HUES6 (cell line): ENCODE measurements around the gene ATP11A.

Experiments
- H3K27ac ChIP-seq: 2 replicates; pipeline ENCODE4 v1.7.0; 2013; ENCODE audit warnings: low read depth, mild to moderate bottlenecking, low read length, inconsistent platforms
- H3K27me3 ChIP-seq: 2 replicates; pipeline ENCODE4 v1.6.1; 2013; ENCODE audit warnings: low read length; ENCODE audit not compliant: control insufficient read depth, insufficient read depth
- H3K36me3 ChIP-seq: 2 replicates; pipeline ENCODE4 v1.6.1; 2013; ENCODE audit warnings: low read length; ENCODE audit not compliant: control insufficient read depth, insufficient read depth
- H3K4me1 ChIP-seq: 2 replicates; pipeline ENCODE4 v1.6.1; 2013; ENCODE audit warnings: low read length; ENCODE audit not compliant: control insufficient read depth, insufficient read depth
- H3K4me3 ChIP-seq: 2 replicates; pipeline ENCODE4 v1.5.1; 2013; ENCODE audit warnings: low read depth, low read length
- H3K9ac ChIP-seq: one replicate; pipeline ENCODE4 v1.6.1; 2013; ENCODE audit warnings: mild to moderate bottlenecking, low read length
- H3K9me3 ChIP-seq: 2 replicates; pipeline ENCODE4 v1.6.1; 2013; ENCODE audit warnings: low read depth, low read length; ENCODE audit not compliant: control insufficient read depth, insufficient read depth

Gene ATP11A

GRCh38 chr13:112738606-112739005 is 48.8 kb downstream of the ATP11A start:
- Histone ChIP-seq H3K27ac (no peak overlapping the region), H3K27me3 (no peaks in the 10 kb centered on the region), H3K9ac (no peak overlapping the region), H3K9me3 (no peaks in the 10 kb centered on the region), H3K4me1 (peaks cover 43% of the 10 kb centered on the region), H3K4me3 (no peak overlapping the region), H3K36me3 (no peaks in the 10 kb centered on the region)

DNA sequence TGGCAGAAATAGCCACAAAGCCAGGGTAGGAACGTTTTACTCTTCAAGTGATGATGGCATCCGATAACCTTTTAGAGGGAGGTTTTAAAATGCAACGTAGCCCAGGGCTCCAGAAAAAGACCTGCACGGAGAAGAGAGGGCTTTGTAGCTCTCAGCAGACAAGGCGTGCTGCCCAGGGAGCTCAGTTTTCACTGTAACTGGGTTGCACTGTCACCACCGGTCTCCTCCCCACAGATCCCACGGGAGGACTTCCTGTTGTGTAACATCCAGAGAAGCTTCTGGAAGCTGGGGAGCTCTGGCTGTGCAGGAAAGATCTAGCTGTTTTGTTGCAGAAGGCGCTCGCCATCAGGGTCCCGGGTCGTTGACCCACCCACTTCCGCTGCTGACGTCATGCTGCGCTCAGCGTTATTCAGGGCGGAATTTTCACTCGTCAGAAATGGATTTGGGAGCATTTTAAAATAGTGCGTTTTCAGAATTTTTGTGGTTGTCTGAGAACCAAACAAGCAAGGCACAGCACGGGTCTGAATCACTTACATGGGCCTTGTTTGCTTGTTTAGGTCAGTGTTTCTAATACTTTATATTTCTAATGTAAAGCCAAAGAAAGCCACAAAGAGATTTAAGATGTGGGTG is 50.8 kb downstream of the ATP11A start:
- H3K36me3 ChIP-seq: no peaks in the 10 kb centered on the region
- H3K4me3 ChIP-seq: no peak overlapping the region
- no peak overlapping the region for H3K9ac ChIP-seq
- peaks cover 29% of the 10 kb centered on the region for H3K4me1 ChIP-seq
- H3K27me3 ChIP-seq: no peaks in the 10 kb centered on the region
- no peak overlapping the region for H3K27ac ChIP-seq
- no peaks in the 10 kb centered on the region for H3K9me3 ChIP-seq

GRCh38 chr13:112741185-112741755 is 51.4 kb downstream of the ATP11A start:
- Histone ChIP-seq H3K9me3 (no peaks in the 10 kb centered on the region), H3K36me3 (no peaks in the 10 kb centered on the region), H3K9ac (no peak overlapping the region), H3K27me3 (no peaks in the 10 kb centered on the region), H3K4me1 (peaks cover 23% of the 10 kb centered on the region), H3K27ac (no peak overlapping the region), H3K4me3 (no peak overlapping the region)

DNA sequence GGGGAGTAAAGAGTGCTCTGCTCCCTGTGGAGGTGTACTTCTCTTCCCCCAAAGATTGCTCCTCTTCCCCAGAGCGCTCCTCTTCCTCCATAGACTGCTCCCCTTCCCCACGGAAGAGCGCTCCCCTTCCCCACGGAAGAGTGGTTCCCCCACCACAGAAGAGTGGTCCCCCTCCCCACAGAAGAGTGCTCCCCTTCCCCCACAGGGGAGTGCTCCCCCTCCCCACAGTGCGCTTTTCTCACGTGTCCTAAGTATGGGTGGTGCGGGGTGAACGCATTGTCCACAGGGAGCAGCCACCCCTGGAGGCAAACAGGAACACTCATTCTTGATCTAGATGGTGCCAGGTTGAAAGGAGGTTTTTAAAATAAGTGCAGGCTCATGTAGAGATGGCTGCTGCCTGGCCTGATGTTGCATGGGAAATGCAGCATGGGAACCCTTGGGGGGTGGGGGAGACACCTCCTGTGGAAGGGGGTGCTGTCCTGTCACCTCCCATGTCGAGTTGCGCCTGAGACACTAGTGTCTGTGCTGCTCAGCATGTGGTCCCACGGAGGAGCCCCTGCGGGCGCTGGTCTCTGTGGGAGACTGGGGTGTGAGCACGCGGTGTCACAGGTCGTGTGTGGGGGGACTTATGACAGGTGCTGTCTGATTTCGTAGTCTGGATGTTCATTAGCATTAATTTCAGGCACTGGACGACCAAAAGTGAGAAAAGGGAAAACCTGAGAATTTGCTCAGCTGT is 52.2 kb downstream of the ATP11A start:
- peaks cover 23% of the 10 kb centered on the region for H3K4me1 ChIP-seq
- no peak overlapping the region for H3K27ac ChIP-seq
- H3K27me3 ChIP-seq: no peaks in the 10 kb centered on the region
- H3K9ac ChIP-seq: no peak overlapping the region
- H3K9me3 ChIP-seq: no peaks in the 10 kb centered on the region
- no peak overlapping the region for H3K4me3 ChIP-seq
- no peaks in the 10 kb centered on the region for H3K36me3 ChIP-seq

DNA sequence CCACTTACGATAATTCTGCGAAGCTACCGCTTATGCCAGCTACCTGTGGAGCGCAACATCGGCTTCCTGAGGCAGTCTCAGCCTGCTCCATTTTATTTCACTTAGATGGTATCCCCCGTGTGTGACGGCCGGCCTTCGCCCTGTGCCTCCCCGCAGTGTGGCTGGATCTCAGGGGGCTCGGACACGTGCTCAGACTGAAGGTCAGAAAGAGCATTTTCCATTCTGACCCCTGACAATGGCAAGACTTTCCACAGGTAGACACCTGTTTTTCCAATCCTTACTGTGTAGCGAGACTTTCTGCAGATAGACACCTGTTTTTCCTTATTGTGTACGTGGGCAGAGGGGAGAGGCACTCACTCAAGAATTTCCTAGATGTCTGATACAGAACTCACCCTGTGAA is 52.7 kb downstream of the ATP11A start:
- no peak overlapping the region for H3K27ac ChIP-seq
- H3K27me3 ChIP-seq: no peaks in the 10 kb centered on the region
- H3K9ac ChIP-seq: no peak overlapping the region
- H3K36me3 ChIP-seq: no peaks in the 10 kb centered on the region
- no peaks in the 10 kb centered on the region for H3K9me3 ChIP-seq
- peaks cover 23% of the 10 kb centered on the region for H3K4me1 ChIP-seq
- no peak overlapping the region for H3K4me3 ChIP-seq

DNA sequence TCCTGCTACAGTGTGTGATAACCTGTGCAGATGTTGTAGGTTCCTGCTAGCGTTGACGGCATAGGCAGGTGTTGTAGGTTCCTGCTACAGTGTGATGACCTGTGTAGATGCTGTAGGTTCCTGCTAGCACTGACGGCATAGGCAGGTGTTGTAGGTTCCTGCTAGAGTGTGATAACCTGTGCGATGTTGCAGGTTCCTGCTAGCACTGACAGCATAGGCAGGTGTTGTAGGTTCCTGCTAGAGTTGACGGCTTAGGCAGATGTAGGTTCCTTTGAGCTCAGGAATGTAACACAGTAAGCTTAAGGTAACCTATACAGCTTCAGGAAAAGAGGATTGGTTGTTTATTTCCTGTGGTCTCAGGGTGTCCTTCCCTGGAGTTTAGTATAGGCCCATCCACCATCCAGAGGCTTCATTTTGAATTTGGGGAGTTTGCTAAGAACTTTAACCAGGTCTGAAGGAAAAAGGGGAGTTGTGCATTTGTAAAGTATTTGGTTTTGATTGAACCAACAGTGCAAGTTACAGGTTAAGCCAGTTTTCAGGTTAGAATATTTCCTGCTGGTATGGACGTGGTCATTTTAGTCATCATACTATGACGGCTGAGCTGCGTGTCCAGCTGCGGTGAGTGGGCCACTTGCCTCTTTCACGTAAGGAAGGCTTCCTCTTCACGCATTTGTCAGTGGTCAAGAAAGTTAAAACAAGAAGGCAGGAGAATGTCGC is 53.8 kb downstream of the ATP11A start:
- H3K9ac ChIP-seq: no peak overlapping the region
- peaks cover 23% of the 10 kb centered on the region for H3K4me1 ChIP-seq
- H3K27me3 ChIP-seq: no peaks in the 10 kb centered on the region
- no peak overlapping the region for H3K27ac ChIP-seq
- no peaks in the 10 kb centered on the region for H3K36me3 ChIP-seq
- no peak overlapping the region for H3K4me3 ChIP-seq
- no peaks in the 10 kb centered on the region for H3K9me3 ChIP-seq

DNA sequence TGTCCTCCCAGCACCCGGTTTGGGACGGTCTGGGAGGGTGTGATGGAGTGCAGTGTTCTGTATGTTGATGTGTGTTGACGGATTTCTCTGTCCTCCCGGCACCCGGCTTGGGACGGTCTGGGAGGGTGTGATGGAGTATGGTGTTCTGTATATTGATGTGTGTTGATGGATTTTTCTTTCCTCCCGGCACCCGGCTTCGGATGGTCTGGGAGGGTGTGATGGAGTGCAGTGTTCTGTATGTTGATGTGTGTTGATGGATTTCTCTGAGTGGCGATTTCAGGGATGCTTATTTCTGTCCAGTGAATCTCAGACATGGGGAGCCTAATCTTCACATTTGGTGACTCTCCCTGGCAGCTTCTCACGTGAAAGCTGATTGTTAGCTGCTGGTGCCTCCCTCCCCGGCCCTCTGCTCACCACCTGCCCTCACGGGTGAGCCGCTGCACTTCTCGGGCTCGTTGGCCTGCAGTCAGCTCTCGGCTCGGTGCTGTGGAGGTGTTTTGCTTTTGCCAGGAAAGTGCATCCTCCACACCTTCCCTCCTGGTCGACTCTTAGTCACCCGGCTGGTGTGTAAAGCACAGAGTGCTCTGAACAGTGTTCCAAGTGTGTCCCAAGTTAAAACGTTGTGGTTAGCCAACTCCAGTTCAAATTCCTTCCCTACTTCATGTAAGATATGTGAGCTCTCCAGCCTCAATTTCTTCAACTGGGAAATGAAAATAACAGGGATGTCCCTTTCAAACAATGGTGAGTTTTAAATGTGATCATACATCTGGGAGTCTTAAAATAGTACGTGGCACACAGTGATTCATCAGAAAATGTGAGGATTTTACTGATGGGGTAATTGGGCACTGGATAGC is 54.6 kb downstream of the ATP11A start:
- Histone ChIP-seq H3K9me3 (no peaks in the 10 kb centered on the region), H3K9ac (no peak overlapping the region), H3K27ac (no peak overlapping the region), H3K4me3 (no peak overlapping the region), H3K27me3 (no peaks in the 10 kb centered on the region), H3K4me1 (peaks cover 23% of the 10 kb centered on the region), H3K36me3 (no peaks in the 10 kb centered on the region)

DNA sequence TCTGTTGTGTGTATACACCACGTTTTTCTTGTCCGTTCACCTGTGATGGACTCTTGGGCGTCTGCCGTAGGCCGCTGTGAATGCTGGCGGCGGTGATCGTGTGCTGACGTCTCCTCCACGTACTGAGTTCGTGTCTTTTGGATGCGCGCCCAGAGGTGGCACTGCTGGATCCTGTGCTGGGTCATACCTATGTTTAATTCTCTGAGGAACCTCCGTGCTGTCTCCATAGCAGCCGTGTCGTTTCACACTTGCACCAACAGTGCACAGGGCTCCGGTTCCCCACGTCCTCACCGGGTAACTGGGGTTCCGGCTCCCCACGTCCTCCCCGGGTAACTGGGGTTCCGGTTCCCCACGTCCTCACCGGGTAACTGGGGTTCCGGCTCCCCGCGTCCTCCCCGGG is 56.2 kb downstream of the ATP11A start:
- Histone ChIP-seq H3K27me3 (no peaks in the 10 kb centered on the region), H3K9me3 (no peaks in the 10 kb centered on the region), H3K4me1 (peaks cover 14% of the 10 kb centered on the region), H3K4me3 (no peak overlapping the region), H3K9ac (no peak overlapping the region), H3K27ac (no peak overlapping the region), H3K36me3 (no peaks in the 10 kb centered on the region)

- H3K9ac ChIP-seq: no peak overlapping the region
- H3K4me1 ChIP-seq: peaks cover 8% of the 10 kb centered on the region
These were observed 57.4 kb downstream of the ATP11A start for GRCh38 chr13:112747256-112747655.

DNA sequence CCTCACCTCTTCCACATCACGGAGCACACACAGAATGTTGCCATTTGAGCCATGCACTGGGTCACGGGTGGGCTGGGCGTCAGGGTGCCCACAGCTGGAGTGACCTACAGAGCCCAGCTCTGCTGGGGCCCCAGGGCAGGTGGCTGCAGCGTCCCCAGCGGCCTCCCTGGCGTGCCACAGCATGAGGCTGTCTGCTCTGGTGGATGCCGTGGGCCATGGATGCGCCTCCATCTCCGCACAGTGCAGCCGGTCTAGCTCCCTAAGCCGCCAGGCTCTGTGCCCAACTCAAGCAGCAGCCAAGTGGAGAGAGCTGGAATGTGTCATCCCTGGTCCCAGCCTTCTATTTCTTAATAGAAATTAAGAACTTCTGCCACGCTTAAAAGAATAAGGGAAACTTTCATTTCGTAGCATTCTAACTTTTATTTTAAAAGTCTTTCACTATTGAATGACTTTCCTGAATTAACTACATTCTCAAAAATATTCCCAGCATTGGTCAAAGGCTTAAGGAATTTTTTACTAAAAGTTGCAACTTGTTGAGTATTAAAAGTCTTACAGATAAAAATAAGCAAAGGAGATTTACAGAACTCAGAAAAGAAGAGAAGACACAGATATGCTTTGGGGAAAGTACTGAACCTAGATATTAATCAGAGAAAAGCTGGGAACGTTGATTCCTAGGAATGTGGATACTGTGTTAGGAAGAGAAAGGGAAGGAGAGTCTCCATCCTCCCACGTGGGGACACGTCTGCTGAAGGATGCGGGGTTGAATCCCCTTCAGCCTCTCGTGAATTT is 59.3 kb downstream of the ATP11A start:
- Histone ChIP-seq H3K9me3 (no peaks in the 10 kb centered on the region), H3K9ac (no peak overlapping the region), H3K4me3 (no peak overlapping the region), H3K36me3 (no peaks in the 10 kb centered on the region), H3K4me1 (peaks cover 9% of the 10 kb centered on the region; the same call in 1 of the 2 replicates), H3K27me3 (no peaks in the 10 kb centered on the region), H3K27ac (no peak overlapping the region)

More at GRCh38 chr13:112747256-112747655, 57.4 kb downstream of the ATP11A start:
- Histone ChIP-seq H3K27ac (no peak overlapping the region), H3K36me3 (no peaks in the 10 kb centered on the region), H3K4me3 (no peak overlapping the region), H3K27me3 (no peaks in the 10 kb centered on the region), H3K9me3 (no peaks in the 10 kb centered on the region)
